Heart right ventricle (tissue), 16 donors: ENCODE data around the gene MRPL27. TPM values are rescaled to one million over a fixed set of nuclear protein-coding genes. Genes with fewer than 3 reads are reported as not detected.
A peak's percentile ranks its signal among the peaks of the same experiment; 100 is the strongest.

Source experiments
- ATAC-seq, 8 donors: fragments of 200-7000 bp; cut with Tn5 transposase; one replicate each; pipeline ENCODE4 v1.9.1; 2020; ENCODE audit warnings: mild to moderate bottlenecking in 8 of 8, moderate library complexity in 8 of 8, moderate number of reproducible peaks in 1 of 8
- DNase-seq, 2 donors: peaks; one replicate each; pipeline ENCODE4 v3.0.0-alpha.2; 2020
- H3K27ac ChIP-seq, 10 donors: fragments of 200-600 bp; sonication (generic) in 2 of 10; one replicate each; pipeline versions ENCODE4 v1.5.0 to v1.8.0; 2020 to 2022; ENCODE audit warnings: mild to moderate bottlenecking in 3 of 10
- H3K27me3 ChIP-seq, 7 donors: fragments of 200-600 bp; one replicate each; pipeline ENCODE4 v1.8.0; 2021 to 2022; ENCODE audit warnings: mild to moderate bottlenecking in 2 of 7
- H3K36me3 ChIP-seq, 9 donors: fragments of 200-600 bp; sonication (generic) in 1 of 9; one replicate each; pipeline versions ENCODE4 v1.5.0 to v1.8.0; 2020 to 2022; ENCODE audit warnings: mild to moderate bottlenecking in 2 of 9
- H3K4me1 ChIP-seq, 9 donors: fragments of 200-600 bp; sonication (generic) in 1 of 9; one replicate each; pipeline versions ENCODE4 v1.5.0 to v1.8.0; 2020 to 2022; ENCODE audit warnings: mild to moderate bottlenecking in 4 of 9
- H3K4me3 ChIP-seq, 10 donors: fragments of 200-600 bp; sonication (generic) in 2 of 10; one replicate each; pipeline versions ENCODE4 v1.5.0 to v1.8.0; 2020 to 2022; ENCODE audit warnings: mild to moderate bottlenecking in 7 of 10, moderate library complexity in 2 of 10
- H3K9me3 ChIP-seq, 11 donors: fragments of 200-600 bp in 10 of 11; sonication (generic) in 2 of 11; one replicate each; pipeline versions ENCODE4 v1.5.0 to v1.8.0; 2013 to 2022; ENCODE audit warnings: mild to moderate bottlenecking in 2 of 11, control low read depth in 1 of 11, moderate library complexity in 1 of 11
- CTCF ChIP-seq, 9 donors: fragments of 200-600 bp; sonication (generic) in 2 of 9; IDR thresholded peaks; one replicate each; pipeline versions ENCODE4 v1.5.0 to v1.8.0; 2021 to 2022; ENCODE audit warnings: antibody characterized with exemption in 9 of 9, mild to moderate bottlenecking in 5 of 9, moderate library complexity in 1 of 9
- WGBS, 2 donors: extraction: QIAGEN DNeasy Blood & Tissue Kit; methylation state at CpG; one replicate each; pipeline ENCODE4 v1.1.7; 2013; ENCODE audit warnings: inconsistent platforms in 1 of 2; 5-methylcytosine and 5-hydroxymethylcytosine counted together
- intact Hi-C, 10 donors: fragments of 100-400 bp; cut with DNase I; formaldehyde crosslinking; loops; one replicate each; pipeline versions ENCODE4 v1.11.1 to v1.14.2; 2022
- polyA plus RNA-seq, 2 donors: library from polyadenylated mRNA; stranded (reverse); fragments of 200-250 nt; gene quantifications; one replicate each; pipeline ENCODE4 v1.2.3, GENCODE V29; 2013
- total RNA-seq, 10 donors: library from RNA; stranded (reverse); fragmentation: NEBNext Ultra II Directional in 3 of 10; extraction: Animal tissue kit (Norgen Biotek cat#: 25700) in 3 of 10; gene quantifications; one replicate each; pipeline versions ENCODE4 v1.2.1 to v1.2.4, GENCODE V29; 2021 to 2023
- donor health status: Arrhythmogenic right ventricular cardiomyopathy.
- donor health status: ischemic (EF 13 %, LVEDD 7.1; RV severe dilation, severe dysfunction).
- donor health status: healthy with polysubstance abuse.
- donor health status: DM: no; HTN: yes; CAD: no.
- donor health status: DM: no; HTN: no; CAD: no.
- donor health status: ischemic (EF 25% LVEDD 6.9; RV normal size, moderate dysfunction).
- donor health status: ischemic (EF 25% LVEDD 5.7; RV mildly dilated, moderate dysfunction).
- donor health status: healthy.
- donor health status: DM: yes; HTN: yes; CAD: no.
- donor health status: Ischemic cardiomyopathy.
- donor health status: ischemic (EF 35%, LVEDD 5.7; RV mildly dilated, moderate dysfunction).
- donor health status: nonischemic (EF 11% LVEDD 7.7; RV severe dilation, severe dysfunction).
- donor health status: DM: yes; HTN: yes; CAD: no.
- donor health status: PGD.
- donor health status: ischemic (EF 29% LVEDD 5.4; RV normal size, mild dysfunction).
- donor health status: nonischemic (EF 23%, LVEDD 6.1; RV moderate dilation, normal function).

The MRPL27 gene
- total and polyA plus RNA-seq, 12 donors: 54.8 to 253 (median 65.2) TPM

GRCh38 chr17:50379351-50380132 is 6.6 kb upstream of the MRPL27 start:
- WGBS, 2 donors: 93% methylated on average over 6 of the region's 6 CpGs
- DNase-seq: no peak
- peaks cover 0 to 14% (median 0%) of the 10 kb centered on the region in 9 donors for H3K4me1 ChIP-seq
- no peaks in the 10 kb centered on the region for H3K9me3 ChIP-seq
- H3K4me3 ChIP-seq: no peak overlapping the region
- ATAC-seq: no peak
- intact Hi-C loops: no loop called here
- no peaks in the 10 kb centered on the region for H3K27me3 ChIP-seq
- peaks cover 0 to 58% (median 24%) of the 10 kb centered on the region in 9 donors for H3K36me3 ChIP-seq
- no peak for TF ChIP-seq CTCF (IDR thresholded peaks at IDR 0.05)
- H3K27ac ChIP-seq: no peak overlapping the region

- H3K4me3 ChIP-seq: no peak overlapping the region
- H3K27me3 ChIP-seq: no peaks in the 10 kb centered on the region
- no peak for ATAC-seq
- H3K27ac ChIP-seq: no peak overlapping the region
- intact Hi-C loops: no loop called here
- WGBS, 2 donors: 76 to 77% methylated on average over 5 of the region's 5 CpGs
- DNase-seq: no peak
- peaks cover 0 to 24% (median 0%) of the 10 kb centered on the region in 9 donors for H3K36me3 ChIP-seq
- peaks cover 0 to 27% (median 19%) of the 10 kb centered on the region in 9 donors for H3K4me1 ChIP-seq
- H3K9me3 ChIP-seq: no peaks in the 10 kb centered on the region
- TF ChIP-seq CTCF (IDR thresholded peaks at IDR 0.05): no peak
These were observed 3.0 kb upstream of the MRPL27 start for GRCh38 chr17:50375858-50376538.

GRCh38 chr17:50373705-50374104 is 721 bp upstream of the MRPL27 start:
- intact Hi-C loops: no loop called here
- peaks cover 0 to 22% (median 19%) of the 10 kb centered on the region in 9 donors for H3K4me1 ChIP-seq
- no peaks in the 10 kb centered on the region for H3K27me3 ChIP-seq
- H3K36me3 ChIP-seq: peaks cover 0 to 25% (median 18%) of the 10 kb centered on the region in 9 donors
- no peaks in the 10 kb centered on the region for H3K9me3 ChIP-seq
- no peak for TF ChIP-seq CTCF (IDR thresholded peaks at IDR 0.05)
- DNase-seq: no peak
- 84 to 89% methylated on average over 2 of the region's 2 CpGs for WGBS, 2 donors
- H3K4me3 ChIP-seq: peak overlapping the region in 2 of 10 donors; percentile 58 to 76
- ATAC-seq: no peak
- H3K27ac ChIP-seq: peak overlapping the region in 1 of 10 donors; percentile 96

- H3K27me3 ChIP-seq: no peaks in the 10 kb centered on the region
- ATAC-seq (peak in 2 of 8 donors; percentile 6 to 8), DNase-seq (no peak)
- no peaks in the 10 kb centered on the region for H3K9me3 ChIP-seq
- intact Hi-C loops: no loop called here
- H3K36me3 ChIP-seq: peaks cover 0 to 39% (median 32%) of the 10 kb centered on the region in 9 donors
- peak overlapping the region; percentile 44 to 89 (median 76) for H3K4me3 ChIP-seq
- peaks cover 0 to 22% (median 19%) of the 10 kb centered on the region in 9 donors for H3K4me1 ChIP-seq
- TF ChIP-seq CTCF (IDR thresholded peaks at IDR 0.05): no peak
- 19 to 20% methylated on average over 14 of the region's 14 CpGs for WGBS, 2 donors
- H3K27ac ChIP-seq: peak overlapping the region; percentile 82 to 98 (median 96)
These were observed 694 bp downstream of the MRPL27 start for GRCh38 chr17:50372222-50372757.
